Measurements from ENCODE around the gene CCDC92. TPM values are rescaled to one million over a fixed set of nuclear protein-coding genes. Genes with fewer than 3 reads are reported as not detected.
A peak's percentile ranks its signal among the peaks of the same experiment; 100 is the strongest.

Gene CCDC92
- total and polyA plus RNA-seq, 2 of the 13 experiments (the other 11 are each of a cell fraction or from before 2014, with no cell fraction given), result 5.4 to 14.7 TPM

DNA sequence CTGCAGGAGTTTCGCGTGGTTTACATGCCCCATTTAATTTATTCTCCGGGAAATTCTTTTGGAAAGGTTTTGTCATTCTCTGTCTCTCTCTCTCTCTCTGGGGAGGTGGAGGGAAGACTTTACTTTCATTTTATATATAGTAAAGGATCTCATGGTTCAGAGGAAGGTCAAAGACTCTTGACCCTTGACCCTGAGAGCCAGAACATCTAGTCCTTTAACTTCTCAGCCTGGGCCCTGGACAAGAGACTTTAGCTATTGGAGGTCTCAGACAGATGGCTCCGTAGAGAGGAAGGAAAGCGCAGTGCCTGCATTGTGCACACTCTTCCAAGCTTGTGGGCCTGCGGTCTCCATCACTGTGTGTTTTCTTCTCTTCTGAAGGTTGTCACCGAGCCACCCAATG is 43.7 kb downstream of the CCDC92 start (continued):
- TF ChIP-seq, protein P1, sequence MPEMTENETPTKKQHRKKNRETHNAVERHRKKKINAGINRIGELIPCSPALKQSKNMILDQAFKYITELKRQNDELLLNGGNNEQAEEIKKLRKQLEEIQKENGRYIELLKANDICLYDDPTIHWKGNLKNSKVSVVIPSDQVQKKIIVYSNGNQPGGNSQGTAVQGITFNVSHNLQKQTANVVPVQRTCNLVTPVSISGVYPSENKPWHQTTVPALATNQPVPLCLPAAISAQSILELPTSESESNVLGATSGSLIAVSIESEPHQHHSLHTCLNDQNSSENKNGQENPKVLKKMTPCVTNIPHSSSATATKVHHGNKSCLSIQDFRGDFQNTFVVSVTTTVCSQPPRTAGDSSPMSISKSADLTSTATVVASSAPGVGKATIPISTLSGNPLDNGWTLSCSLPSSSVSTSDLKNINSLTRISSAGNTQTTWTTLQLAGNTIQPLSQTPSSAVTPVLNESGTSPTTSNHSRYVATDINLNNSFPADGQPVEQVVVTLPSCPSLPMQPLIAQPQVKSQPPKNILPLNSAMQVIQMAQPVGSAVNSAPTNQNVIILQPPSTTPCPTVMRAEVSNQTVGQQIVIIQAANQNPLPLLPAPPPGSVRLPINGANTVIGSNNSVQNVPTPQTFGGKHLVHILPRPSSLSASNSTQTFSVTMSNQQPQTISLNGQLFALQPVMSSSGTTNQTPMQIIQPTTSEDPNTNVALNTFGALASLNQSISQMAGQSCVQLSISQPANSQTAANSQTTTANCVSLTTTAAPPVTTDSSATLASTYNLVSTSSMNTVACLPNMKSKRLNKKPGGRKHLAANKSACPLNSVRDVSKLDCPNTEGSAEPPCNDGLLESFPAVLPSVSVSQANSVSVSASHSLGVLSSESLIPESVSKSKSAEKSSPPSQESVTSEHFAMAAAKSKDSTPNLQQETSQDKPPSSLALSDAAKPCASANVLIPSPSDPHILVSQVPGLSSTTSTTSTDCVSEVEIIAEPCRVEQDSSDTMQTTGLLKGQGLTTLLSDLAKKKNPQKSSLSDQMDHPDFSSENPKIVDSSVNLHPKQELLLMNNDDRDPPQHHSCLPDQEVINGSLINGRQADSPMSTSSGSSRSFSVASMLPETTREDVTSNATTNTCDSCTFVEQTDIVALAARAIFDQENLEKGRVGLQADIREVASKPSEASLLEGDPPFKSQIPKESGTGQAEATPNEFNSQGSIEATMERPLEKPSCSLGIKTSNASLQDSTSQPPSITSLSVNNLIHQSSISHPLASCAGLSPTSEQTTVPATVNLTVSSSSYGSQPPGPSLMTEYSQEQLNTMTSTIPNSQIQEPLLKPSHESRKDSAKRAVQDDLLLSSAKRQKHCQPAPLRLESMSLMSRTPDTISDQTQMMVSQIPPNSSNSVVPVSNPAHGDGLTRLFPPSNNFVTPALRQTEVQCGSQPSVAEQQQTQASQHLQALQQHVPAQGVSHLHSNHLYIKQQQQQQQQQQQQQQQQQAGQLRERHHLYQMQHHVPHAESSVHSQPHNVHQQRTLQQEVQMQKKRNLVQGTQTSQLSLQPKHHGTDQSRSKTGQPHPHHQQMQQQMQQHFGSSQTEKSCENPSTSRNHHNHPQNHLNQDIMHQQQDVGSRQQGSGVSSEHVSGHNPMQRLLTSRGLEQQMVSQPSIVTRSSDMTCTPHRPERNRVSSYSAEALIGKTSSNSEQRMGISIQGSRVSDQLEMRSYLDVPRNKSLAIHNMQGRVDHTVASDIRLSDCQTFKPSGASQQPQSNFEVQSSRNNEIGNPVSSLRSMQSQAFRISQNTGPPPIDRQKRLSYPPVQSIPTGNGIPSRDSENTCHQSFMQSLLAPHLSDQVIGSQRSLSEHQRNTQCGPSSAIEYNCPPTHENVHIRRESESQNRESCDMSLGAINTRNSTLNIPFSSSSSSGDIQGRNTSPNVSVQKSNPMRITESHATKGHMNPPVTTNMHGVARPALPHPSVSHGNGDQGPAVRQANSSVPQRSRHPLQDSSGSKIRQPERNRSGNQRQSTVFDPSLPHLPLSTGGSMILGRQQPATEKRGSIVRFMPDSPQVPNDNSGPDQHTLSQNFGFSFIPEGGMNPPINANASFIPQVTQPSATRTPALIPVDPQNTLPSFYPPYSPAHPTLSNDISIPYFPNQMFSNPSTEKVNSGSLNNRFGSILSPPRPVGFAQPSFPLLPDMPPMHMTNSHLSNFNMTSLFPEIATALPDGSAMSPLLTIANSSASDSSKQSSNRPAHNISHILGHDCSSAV (CRISPR knock-in tag; IDR thresholded peaks at IDR 0.05; ENCODE audit: borderline replicate concordance), result no peak
- TF ChIP-seq SKI (IDR thresholded peaks at IDR 0.05; ENCODE audit: partially characterized antibody), result no peak

DNA sequence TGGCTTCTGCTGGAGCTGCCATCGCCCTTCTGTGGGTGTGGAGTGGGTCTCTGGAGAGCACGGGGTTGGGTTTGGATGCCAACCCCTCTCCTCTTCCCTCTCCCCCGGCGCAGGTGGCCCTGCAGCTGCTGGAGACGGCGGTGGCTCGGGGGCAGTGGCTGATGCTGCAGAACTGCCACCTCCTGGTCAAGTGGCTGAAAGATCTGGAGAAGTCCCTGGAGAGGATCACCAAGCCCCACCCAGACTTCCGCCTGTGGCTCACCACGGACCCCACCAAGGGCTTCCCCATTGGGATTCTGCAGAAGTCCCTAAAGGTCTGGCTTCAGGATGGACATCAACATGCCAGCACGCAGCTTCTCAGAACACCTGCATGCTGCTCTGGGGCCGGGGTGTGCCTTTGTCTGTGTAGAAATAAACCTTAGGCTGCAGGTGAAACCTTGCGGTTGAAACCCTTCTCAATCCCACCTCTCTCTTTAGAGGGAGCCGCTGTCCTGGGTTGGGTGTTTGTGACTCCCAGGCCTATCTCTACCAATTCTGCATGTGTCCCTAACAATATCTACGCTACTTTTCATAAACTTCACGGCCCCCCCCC is 44.3 kb downstream of the CCDC92 start:
- no peak overlapping the region; the same call in 1 of the 2 replicates for H3K4me2 ChIP-seq (ENCODE audit: low read depth, low read length)
- no peaks in the 10 kb centered on the region for H3K36me3 ChIP-seq (replicated peaks in 1 of 2; ENCODE audit: control insufficient read depth in 1 of 2, insufficient read depth in 2 of 2, low read length in 2 of 2)
- no peaks in the 10 kb centered on the region for H3K4me1 ChIP-seq (ENCODE audit: insufficient read depth, low read length)
- no peaks in the 10 kb centered on the region for H3K9me3 ChIP-seq (ENCODE audit: low read length)
- POLR2A ChIA-PET, result no interaction called here
- H3K9ac ChIP-seq (ENCODE audit: insufficient read depth, low read depth, low read length), result no peak overlapping the region
- in situ Hi-C loops (cut with HindIII; ENCODE audit: extremely low pct_ligation_motif_present, low pct_unique_long_range_greater_than_20kb) (no loop called here), intact Hi-C loops (cut with micrococcal nuclease; ENCODE audit: unreplicated experiment) (no loop called here)
- BruUV-seq (replicated peaks), result no TSS peak
- FAIRE-seq (no peak), ATAC-seq (peak; percentile 81), DNase-seq (ENCODE audit: low spot score) (no peak)
- no peaks in the 10 kb centered on the region for H3K79me2 ChIP-seq (ENCODE audit: insufficient read depth, low read length)
- WGBS (ENCODE audit: low lambda C conversion rate), result 59% methylated on average over 6 of the region's 15 CpGs
- peaks cover 0 to 20% of the 10 kb centered on the region in 2 experiments; a peak in 3 of 5 replicates for H3K27me3 ChIP-seq (ENCODE audit: control insufficient read depth in 1 of 2, insufficient read depth in 2 of 2, low read length in 2 of 2)
- CTCF ChIA-PET (ENCODE audit: low intra/inter-chr PET ratio, low total read pairs), result no interaction called here
- H2AFZ ChIP-seq (ENCODE audit: low read length), result no peak overlapping the region
- H3K4me3 ChIP-seq (replicated peaks in 1 of 3; ENCODE audit: insufficient read depth in 1 of 3, low read depth in 2 of 3, low read length in 3 of 3), result no peak overlapping the region
- H4K20me1 ChIP-seq (ENCODE audit: insufficient read depth, low read length), result no peaks in the 10 kb centered on the region
- no peak overlapping the region for H3K27ac ChIP-seq (ENCODE audit: extremely low read length, insufficient read depth, low read length)
- no peak for TF ChIP-seq ZSCAN30 (CRISPR knock-in tag; IDR thresholded peaks at IDR 0.05)
- TF ChIP-seq, protein P2, sequence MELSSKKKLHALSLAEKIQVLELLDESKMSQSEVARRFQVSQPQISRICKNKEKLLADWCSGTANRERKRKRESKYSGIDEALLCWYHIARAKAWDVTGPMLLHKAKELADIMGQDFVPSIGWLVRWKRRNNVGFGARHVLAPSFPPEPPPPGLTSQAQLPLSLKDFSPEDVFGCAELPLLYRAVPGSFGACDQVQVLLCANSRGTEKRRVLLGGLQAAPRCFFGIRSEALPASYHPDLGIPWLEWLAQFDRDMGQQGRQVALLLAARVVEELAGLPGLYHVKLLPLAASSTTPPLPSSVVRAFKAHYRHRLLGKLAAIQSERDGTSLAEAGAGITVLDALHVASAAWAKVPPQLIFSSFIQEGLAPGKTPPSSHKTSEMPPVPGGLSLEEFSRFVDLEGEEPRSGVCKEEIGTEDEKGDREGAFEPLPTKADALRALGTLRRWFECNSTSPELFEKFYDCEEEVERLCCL (CRISPR knock-in tag; IDR thresholded peaks at IDR 0.05; ENCODE audit: borderline replicate concordance), result no peak
- no peak for TF ChIP-seq KDM5A (IDR thresholded peaks at IDR 0.05; ENCODE audit: borderline replicate concordance, low read length)
- TF ChIP-seq, protein P3, sequence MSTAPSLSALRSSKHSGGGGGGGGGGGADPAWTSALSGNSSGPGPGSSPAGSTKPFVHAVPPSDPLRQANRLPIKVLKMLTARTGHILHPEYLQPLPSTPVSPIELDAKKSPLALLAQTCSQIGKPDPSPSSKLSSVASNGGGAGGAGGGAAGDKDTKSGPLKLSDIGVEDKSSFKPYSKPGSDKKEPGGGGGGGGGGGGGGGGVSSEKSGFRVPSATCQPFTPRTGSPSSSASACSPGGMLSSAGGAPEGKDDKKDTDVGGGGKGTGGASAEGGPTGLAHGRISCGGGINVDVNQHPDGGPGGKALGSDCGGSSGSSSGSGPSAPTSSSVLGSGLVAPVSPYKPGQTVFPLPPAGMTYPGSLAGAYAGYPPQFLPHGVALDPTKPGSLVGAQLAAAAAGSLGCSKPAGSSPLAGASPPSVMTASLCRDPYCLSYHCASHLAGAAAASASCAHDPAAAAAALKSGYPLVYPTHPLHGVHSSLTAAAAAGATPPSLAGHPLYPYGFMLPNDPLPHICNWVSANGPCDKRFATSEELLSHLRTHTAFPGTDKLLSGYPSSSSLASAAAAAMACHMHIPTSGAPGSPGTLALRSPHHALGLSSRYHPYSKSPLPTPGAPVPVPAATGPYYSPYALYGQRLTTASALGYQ (CRISPR knock-in tag; IDR thresholded peaks at IDR 0.05), result no peak
- TF ChIP-seq, protein P4, sequence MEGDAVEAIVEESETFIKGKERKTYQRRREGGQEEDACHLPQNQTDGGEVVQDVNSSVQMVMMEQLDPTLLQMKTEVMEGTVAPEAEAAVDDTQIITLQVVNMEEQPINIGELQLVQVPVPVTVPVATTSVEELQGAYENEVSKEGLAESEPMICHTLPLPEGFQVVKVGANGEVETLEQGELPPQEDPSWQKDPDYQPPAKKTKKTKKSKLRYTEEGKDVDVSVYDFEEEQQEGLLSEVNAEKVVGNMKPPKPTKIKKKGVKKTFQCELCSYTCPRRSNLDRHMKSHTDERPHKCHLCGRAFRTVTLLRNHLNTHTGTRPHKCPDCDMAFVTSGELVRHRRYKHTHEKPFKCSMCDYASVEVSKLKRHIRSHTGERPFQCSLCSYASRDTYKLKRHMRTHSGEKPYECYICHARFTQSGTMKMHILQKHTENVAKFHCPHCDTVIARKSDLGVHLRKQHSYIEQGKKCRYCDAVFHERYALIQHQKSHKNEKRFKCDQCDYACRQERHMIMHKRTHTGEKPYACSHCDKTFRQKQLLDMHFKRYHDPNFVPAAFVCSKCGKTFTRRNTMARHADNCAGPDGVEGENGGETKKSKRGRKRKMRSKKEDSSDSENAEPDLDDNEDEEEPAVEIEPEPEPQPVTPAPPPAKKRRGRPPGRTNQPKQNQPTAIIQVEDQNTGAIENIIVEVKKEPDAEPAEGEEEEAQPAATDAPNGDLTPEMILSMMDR (CRISPR knock-in tag; IDR thresholded peaks at IDR 0.05), result peak; percentile 65
- peak; percentile 66 for TF ChIP-seq STAG1 (CRISPR knock-in tag; IDR thresholded peaks at IDR 0.05)

All from HepG2 (cell line).